GM12878 (cell line): ENCODE measurements around the gene ACTL6B. TPM values are rescaled to one million over a fixed set of nuclear protein-coding genes. Genes with fewer than 3 reads are reported as not detected.
A peak's percentile ranks its signal among the peaks of the same experiment; 100 is the strongest.

Source experiments
- ATAC-seq: fragments of 200-7000 bp; cut with Tn5 transposase; 3 replicates; pipeline ENCODE4 v1.9.1; 2020; ENCODE audit warnings: mild to moderate bottlenecking, moderate library complexity
- BruUV-seq: library from RNA; stranded (reverse); fragments of 400-500 nt; replicated peaks from 2 replicates; lab custom pipeline; 2021; lab: Mats Ljungman, UMichigan
- CTCF ChIA-PET: fragments of 300-600 bp; sonication (Branson Sonifier 250); formaldehyde crosslinking; extraction: SDS; loops from one replicate; lab custom pipeline; 2021; ENCODE audit warnings: inconsistent platforms; lab: Yijun Ruan, JAX
- POLR2A ChIA-PET: fragments of 350-600 bp; formaldehyde crosslinking; extraction: SDS; loops from one replicate; lab custom pipeline; 2021; ENCODE audit warnings: inconsistent platforms; lab: Charles Lee
- RAD21 ChIA-PET: fragments of 300-600 bp; sonication (Branson Sonifier 250); formaldehyde crosslinking; loops from one replicate; lab custom pipeline; 2023; ENCODE audit warnings: antibody characterized with exemption; ENCODE audit not compliant: unreplicated experiment; lab: Charles Lee
- SMC1A ChIA-PET: fragments of 300-600 bp; sonication (Branson Sonifier 250); formaldehyde crosslinking; loops from one replicate; lab custom pipeline; 2023; ENCODE audit not compliant: unreplicated experiment, uncharacterized antibody; lab: Charles Lee
- DNase-seq: peaks from one replicate; pipeline ENCODE4 v3.0.0-alpha.2; 2011; ENCODE audit warnings: low read depth, low spot score
- FAIRE-seq: peaks from 3 replicates; lab custom pipeline; 2011; peaks lifted over from hg19 to GRCh38; lab: Jason Lieb, UNC
- H2AFZ ChIP-seq: 2 replicates; pipeline ENCODE4 v1.6.0; 2011; ENCODE audit warnings: low read depth, low read length, control low read depth; ENCODE audit not compliant: control insufficient read depth
- H3K27ac ChIP-seq: 2 replicates; pipeline ENCODE4 v1.5.1; 2011; ENCODE audit warnings: control low read depth; ENCODE audit not compliant: control insufficient read depth, insufficient read depth
- H3K27me3 ChIP-seq, 2 experiments: replicated peaks in 1 of 2; 2 replicates each; pipeline versions ENCODE4 v1.6.0 to v1.6.1; 2011; ENCODE audit warnings: low read length in 1 of 2; ENCODE audit not compliant: control insufficient read depth in 2 of 2, insufficient read depth in 2 of 2
- H3K36me3 ChIP-seq, 2 experiments: 2 replicates each; pipeline ENCODE4 v1.5.1; 2011; ENCODE audit warnings: low read length in 1 of 2; ENCODE audit not compliant: control insufficient read depth in 2 of 2, insufficient read depth in 2 of 2
- H3K4me1 ChIP-seq: 2 replicates; pipeline ENCODE4 v1.6.1; 2011; ENCODE audit warnings: mild to moderate bottlenecking, low read length, moderate library complexity, mixed read lengths; ENCODE audit not compliant: control insufficient read depth, insufficient read depth
- H3K4me2 ChIP-seq: 2 replicates; pipeline ENCODE4 v1.6.0; 2011; ENCODE audit warnings: control low read depth; ENCODE audit not compliant: control insufficient read depth, insufficient read depth
- H3K4me3 ChIP-seq: fragments of 200-600 bp; sonication (generic); 2 replicates; pipeline ENCODE4 v1.5.1; 2016
- H3K79me2 ChIP-seq: 2 replicates; pipeline ENCODE4 v1.6.0; 2011; ENCODE audit warnings: low read length; ENCODE audit not compliant: control insufficient read depth, insufficient read depth
- H3K9ac ChIP-seq: 2 replicates; pipeline ENCODE4 v1.8.0; 2011; ENCODE audit warnings: low read length, control low read depth, mixed read lengths; ENCODE audit not compliant: control insufficient read depth, insufficient read depth
- H3K9me3 ChIP-seq: replicated peaks from 3 replicates; pipeline ENCODE4 v1.5.1; 2011; ENCODE audit warnings: mild to moderate bottlenecking, low read length; ENCODE audit not compliant: control insufficient read depth, insufficient read depth
- H4K20me1 ChIP-seq: 2 replicates; pipeline ENCODE4 v1.6.0; 2011; ENCODE audit not compliant: control insufficient read depth, insufficient read depth
- CBX5 ChIP-seq: sonication (generic); IDR thresholded peaks from 2 replicates; pipeline ENCODE4 v1.6.1; 2016; ENCODE audit warnings: low read depth, moderate library complexity, mild to moderate bottlenecking, inconsistent platforms
- CEBPZ ChIP-seq: fragments of 150-350 bp; IDR thresholded peaks from 2 replicates; pipeline ENCODE4 v1.6.1; 2016; ENCODE audit warnings: low read depth, low read length
- DPF2 ChIP-seq: fragments of 450-650 bp; IDR thresholded peaks from 2 replicates; pipeline ENCODE4 v1.6.1; 2017; ENCODE audit warnings: mild to moderate bottlenecking
- ETV6 ChIP-seq, 2 experiments: fragments of 450-650 bp in 1 of 2; IDR thresholded peaks in 1 of 2; conservative IDR thresholded peaks in 1 of 2; 2 replicates each; pipeline ENCODE4 v1.6.1; 2014; ENCODE audit warnings: antibody characterized with exemption in 1 of 2, borderline replicate concordance in 1 of 2, low read depth in 1 of 2, mild to moderate bottlenecking in 1 of 2, moderate library complexity in 1 of 2
- FOXM1 ChIP-seq: IDR thresholded peaks from 2 replicates; pipeline ENCODE4 v1.6.1; 2012; ENCODE audit warnings: low read depth, mild to moderate bottlenecking, inconsistent platforms, low read length, moderate library complexity
- HDGF ChIP-seq: fragments of 450-650 bp; IDR thresholded peaks from 2 replicates; pipeline ENCODE4 v1.6.1; 2016; ENCODE audit warnings: antibody characterized with exemption
- LARP7 ChIP-seq: fragments of 450-650 bp; IDR thresholded peaks from 2 replicates; pipeline ENCODE4 v1.6.1; 2017; ENCODE audit warnings: mild to moderate bottlenecking
- NFYB ChIP-seq: IDR thresholded peaks from 2 replicates; pipeline ENCODE4 v1.6.1; 2011; ENCODE audit warnings: low read depth, mild to moderate bottlenecking, low read length, improper control_type of control experiment, moderate library complexity; ENCODE audit not compliant: insufficient read depth
- PML ChIP-seq: IDR thresholded peaks from 2 replicates; pipeline ENCODE4 v1.6.1; 2012; ENCODE audit warnings: low read length, inconsistent platforms
- POLR2A ChIP-seq: IDR thresholded peaks from 2 replicates; pipeline ENCODE4 v1.6.1; 2011; ENCODE audit warnings: low read depth, mild to moderate bottlenecking, low read length
- RELA ChIP-seq: fragments of 450-650 bp; IDR thresholded peaks from 2 replicates; pipeline ENCODE4 v1.8.0; 2014; ENCODE audit warnings: borderline replicate concordance; ENCODE audit not compliant: partially characterized antibody
- REST ChIP-seq: IDR thresholded peaks from 2 replicates; pipeline ENCODE4 v1.6.1; 2012; ENCODE audit warnings: mild to moderate bottlenecking, low read depth, low read length
- ZBTB33 ChIP-seq: fragments of 450-650 bp; IDR thresholded peaks from 2 replicates; pipeline ENCODE4 v1.6.1; 2017; ENCODE audit warnings: mild to moderate bottlenecking
- ZZZ3 ChIP-seq: IDR thresholded peaks from 2 replicates; pipeline ENCODE4 v1.6.1; 2011; ENCODE audit warnings: low read depth; ENCODE audit not compliant: control insufficient read depth, insufficient read length
- WGBS: methylation state at CpG from one replicate; pipeline ENCODE4 v1.1.6; 2016; ENCODE audit warnings: low lambda C conversion rate; ENCODE audit not compliant: insufficient replicate concordance, insufficient coverage; ENCODE audit errors: missing lambda C conversion rate; 5-methylcytosine and 5-hydroxymethylcytosine counted together
- in situ Hi-C: fragments of 300-500 bp; cut with MboI; formaldehyde crosslinking; loops from 9 replicates; pipeline ENCODE4 v1.14.3; 2018; ENCODE audit warnings: mixed read lengths
- intact Hi-C: fragments of 100-400 bp; cut with micrococcal nuclease; formaldehyde crosslinking; loops from one replicate; pipeline ENCODE4 v1.14.2; 2022; ENCODE audit not compliant: unreplicated experiment
- polyA plus RNA-seq, 11 experiments: library from polyadenylated mRNA; depleted of rRNA in 4 of 11; unstranded in 6 of 11; stranded (reverse) in 5 of 11; fragments of >200 nt; fragmentation: Nextera tagmentation in 4 of 11; fragmentation: Illumina TruSeq in 1 of 11; extraction: Ambion mirVana in 4 of 11; extraction: Trizol in 1 of 11; gene quantifications; 1 replicate in 1 of 11; 2 replicates in 10 of 11; pipeline versions ENCODE4 v1.2.1 to v1.2.3, GENCODE V29; 2011 to 2016; ENCODE audit warnings: inconsistent platforms in 2 of 11, missing spikeins in 2 of 11, low read depth in 1 of 11
- total RNA-seq, 4 experiments: library from RNA; depleted of rRNA in 3 of 4; stranded (reverse); fragments of >200 nt in 3 of 4; fragmentation: Illumina TruSeq in 1 of 4; extraction: Trizol in 1 of 4; gene quantifications; 2 replicates each; pipeline versions ENCODE4 v1.2.1 to v1.2.3, GENCODE V29; 2013 to 2021

Gene ACTL6B
- total and polyA plus RNA-seq, 10 of the 15 experiments (the other 5 are each of a cell fraction or from before 2014, with no cell fraction given): not detected

- ChIA-PET RAD21 (interaction anchor here (0.7 to 1.0 kb wide), 2 partner anchors 32 to 60 kb away, joined by 3 to 7 read pairs; partner anchors contain the start of gene POP7), SMC1A (interaction anchor here (0.6 to 1.0 kb wide), 4 partner anchors 9 to 244 kb away, joined by 3 read pairs; partner anchors contain the start of gene MOSPD3), CTCF (interaction anchor here (0.9 to 1.3 kb wide), 5 partner anchors 16 to 39 kb away, joined by 3 to 6 read pairs (median 4); partner anchors contain the start of gene POP7), POLR2A (interaction anchor here (0.7 to 1.3 kb wide), 4 partner anchors 61 to 118 kb away, joined by 3 to 6 read pairs (median 4); partner anchors contain the start of genes FBXO24 and MOSPD3)
- 0 out of 2 replicates have a peak, but pooled peaks cover 3% of the 10 kb centered on the region for H4K20me1 ChIP-seq
- DNase-seq (peak; percentile 95), ATAC-seq (peak; percentile 72), FAIRE-seq (peak; percentile 99)
- H3K27me3 ChIP-seq: no peaks in the 10 kb centered on the region
- peaks cover 24% of the 10 kb centered on the region for H3K79me2 ChIP-seq
- H3K27ac ChIP-seq: peak within 1 kb of the TSS; percentile 92
- H3K4me3 ChIP-seq: peak within 1 kb of the TSS; percentile 98
- H3K9ac ChIP-seq: peak within 1 kb of the TSS; percentile 94
- H2AFZ ChIP-seq: peak within 1 kb of the TSS; percentile 98
- no peaks in the 10 kb centered on the region for H3K9me3 ChIP-seq
- intact Hi-C loops (loop anchor here (2.0 kb wide), 1 partner anchor 61 kb away; the partner anchor contains the start of gene MOSPD3), in situ Hi-C loops (no loop called here)
- BruUV-seq: no TSS peak
- WGBS: 1% methylated on average over 35 of the region's 65 CpGs
- no peaks in the 10 kb centered on the region; the same call in 1 of the 2 replicates for H3K4me1 ChIP-seq
- peaks cover 4 to 17% of the 10 kb centered on the region in 2 experiments; a peak in 2 of 4 replicates for H3K36me3 ChIP-seq
- H3K4me2 ChIP-seq: peak within 1 kb of the TSS; percentile 72
- TF ChIP-seq ZBTB33 (no peak; the same call in 1 of the 2 replicates), CBX5 (peak; percentile 37; the same call in 1 of the 2 replicates), PML (peak; percentile 68; the same call in 1 of the 2 replicates), DPF2 (peak; percentile 94), RELA (peak; percentile 93), ETV6 (conservative IDR thresholded peaks at IDR 0.05 in 1 of 2, IDR thresholded peaks at IDR 0.05 in 1 of 2; ENCODE audit: borderline replicate concordance in 1 of 2, low read depth in 1 of 2) (peak in 1 of 2 experiments; percentile 72; a peak in 1 of 4 replicates), NFYB (no peak), FOXM1 (no peak), ZZZ3 (no peak), LARP7 (peak; percentile 99), HDGF (peak; percentile 96), POLR2A (peak; percentile 75), CEBPZ (no peak), REST (no peak)
Observed at GRCh38 chr7:100673302-100673941, 17.2 kb upstream of the ACTL6B start, which contains the start of gene GNB2. TSS of gene GNB2 (plus strand) at chr7:100673740. CDS start at chr7:100676266, 2,526 bp downstream.
